Measurements from ENCODE around the gene ATP11C. TPM values are rescaled to one million over a fixed set of nuclear protein-coding genes. Genes with fewer than 3 reads are reported as not detected.
"Not testable (repeated sequence)": the region's sequence is repeated elsewhere in the genome, so short reads cannot be mapped to it uniquely, and the experiment has no call there.

The ATP11C gene
- polyA plus RNA-seq, 2 donors = 1.7 to 3.4 TPM

DNA sequence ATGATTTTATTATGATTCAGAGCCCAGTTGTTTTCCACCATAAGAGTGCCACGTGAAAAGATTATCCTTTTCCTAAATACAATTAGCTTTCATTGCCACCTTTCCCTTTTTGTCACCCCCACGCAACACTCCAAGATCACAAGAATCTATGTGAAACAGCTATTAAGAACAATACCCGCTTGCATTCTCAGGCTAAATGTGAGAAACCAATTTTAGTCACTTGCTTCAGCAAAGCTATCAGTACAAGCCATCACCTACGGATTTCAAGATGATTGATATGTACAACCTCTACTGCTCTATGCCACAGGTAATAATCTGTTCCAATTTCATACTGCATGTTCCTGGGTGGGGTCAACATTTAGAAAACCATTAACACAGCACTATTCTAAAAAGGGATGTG lies 2.5 kb downstream of the ATP11C start:
- WGBS, 2 donors = 52 to 63% methylated on average over 4 of the region's 4 CpGs
- no peak overlapping the region for H3K4me3 ChIP-seq (ENCODE audit: low read depth in 1 of 2, low read length in 2 of 2)

DNA sequence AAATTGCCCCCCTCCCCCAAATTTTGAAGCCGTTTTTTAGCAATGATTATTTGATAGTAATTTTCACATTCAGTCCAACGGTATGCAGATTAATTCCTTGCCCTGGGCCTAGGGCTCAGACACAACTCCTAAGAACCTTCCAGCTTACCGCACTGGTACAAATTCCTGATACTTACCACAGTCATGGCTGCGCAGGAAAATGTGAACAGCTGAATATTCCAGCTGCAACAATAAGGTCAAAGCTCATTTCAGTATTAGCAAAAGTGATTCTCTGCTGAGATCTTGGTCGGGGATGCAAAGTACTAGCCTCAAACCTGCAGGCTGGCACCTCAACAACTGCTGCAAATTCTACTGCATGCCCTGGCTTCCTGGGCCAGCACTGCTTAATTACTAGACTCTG lies 3.0 kb downstream of the ATP11C start:
- Histone ChIP-seq H3K9me3 (ENCODE audit: control insufficient read depth in 2 of 2, insufficient read depth in 1 of 2, low read depth in 1 of 2, low read length in 1 of 2) (no peaks in the 10 kb centered on the region), H3K4me3 (ENCODE audit: low read depth in 1 of 2, low read length in 2 of 2) (no peak overlapping the region), H3K27ac (ENCODE audit: low read depth in 2 of 2, low read length in 1 of 2) (no peak overlapping the region), H3K27me3 (ENCODE audit: control insufficient read depth in 1 of 2, insufficient read depth in 2 of 2, low read length in 2 of 2) (no peaks in the 10 kb centered on the region), H3K4me1 (ENCODE audit: control insufficient read depth in 2 of 2, insufficient read depth in 2 of 2, low read length in 1 of 2) (no peaks in the 10 kb centered on the region), H3K36me3 (ENCODE audit: control insufficient read depth in 2 of 2, insufficient read depth in 2 of 2, low read length in 1 of 2) (no peaks in the 10 kb centered on the region)
- 56 to 66% methylated on average over 5 of the region's 5 CpGs for WGBS, 2 donors

More for the DNA sequence above, 2.5 kb downstream of the ATP11C start:
- Histone ChIP-seq H3K36me3 (ENCODE audit: control insufficient read depth in 2 of 2, insufficient read depth in 2 of 2, low read length in 1 of 2) (no peaks in the 10 kb centered on the region), H3K27me3 (ENCODE audit: control insufficient read depth in 1 of 2, insufficient read depth in 2 of 2, low read length in 2 of 2) (no peaks in the 10 kb centered on the region), H3K27ac (ENCODE audit: low read depth in 2 of 2, low read length in 1 of 2) (no peak overlapping the region), H3K9me3 (ENCODE audit: control insufficient read depth in 2 of 2, insufficient read depth in 1 of 2, low read depth in 1 of 2, low read length in 1 of 2) (no peaks in the 10 kb centered on the region), H3K4me1 (ENCODE audit: control insufficient read depth in 2 of 2, insufficient read depth in 2 of 2, low read length in 1 of 2) (no peaks in the 10 kb centered on the region)

DNA sequence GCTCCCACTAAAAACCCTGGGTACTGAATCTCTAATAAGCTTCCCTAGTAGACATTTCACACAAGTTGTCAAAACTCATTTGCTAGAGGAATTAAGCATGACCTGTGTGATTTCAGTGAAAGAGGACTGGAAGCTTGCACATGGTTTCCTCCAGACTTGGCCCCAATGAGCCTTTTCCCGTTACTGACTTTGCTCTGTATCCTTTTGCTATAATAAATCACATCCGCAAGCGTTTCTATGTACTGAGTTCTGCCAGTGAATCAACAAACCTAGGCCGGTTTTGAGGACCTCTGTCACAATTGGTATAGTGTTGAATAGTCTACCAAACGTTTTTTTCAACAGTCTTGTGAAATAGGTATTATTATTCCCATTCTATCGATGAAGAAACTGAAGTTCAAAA lies 8.2 kb downstream of the ATP11C start:
- Histone ChIP-seq H3K4me3 (ENCODE audit: low read depth in 1 of 2, low read length in 2 of 2) (no peak overlapping the region), H3K4me1 (ENCODE audit: control insufficient read depth in 2 of 2, insufficient read depth in 2 of 2, low read length in 1 of 2) (no peaks in the 10 kb centered on the region), H3K9me3 (ENCODE audit: control insufficient read depth in 2 of 2, insufficient read depth in 1 of 2, low read depth in 1 of 2, low read length in 1 of 2) (peaks cover 0 to 2% of the 10 kb centered on the region in 2 donors), H3K27me3 (ENCODE audit: control insufficient read depth in 1 of 2, insufficient read depth in 2 of 2, low read length in 2 of 2) (no peaks in the 10 kb centered on the region), H3K36me3 (ENCODE audit: control insufficient read depth in 2 of 2, insufficient read depth in 2 of 2, low read length in 1 of 2) (no peaks in the 10 kb centered on the region), H3K27ac (ENCODE audit: low read depth in 2 of 2, low read length in 1 of 2) (no peak overlapping the region)
- WGBS, 2 donors = 61 to 73% methylated on average over 6 of the region's 6 CpGs

DNA sequence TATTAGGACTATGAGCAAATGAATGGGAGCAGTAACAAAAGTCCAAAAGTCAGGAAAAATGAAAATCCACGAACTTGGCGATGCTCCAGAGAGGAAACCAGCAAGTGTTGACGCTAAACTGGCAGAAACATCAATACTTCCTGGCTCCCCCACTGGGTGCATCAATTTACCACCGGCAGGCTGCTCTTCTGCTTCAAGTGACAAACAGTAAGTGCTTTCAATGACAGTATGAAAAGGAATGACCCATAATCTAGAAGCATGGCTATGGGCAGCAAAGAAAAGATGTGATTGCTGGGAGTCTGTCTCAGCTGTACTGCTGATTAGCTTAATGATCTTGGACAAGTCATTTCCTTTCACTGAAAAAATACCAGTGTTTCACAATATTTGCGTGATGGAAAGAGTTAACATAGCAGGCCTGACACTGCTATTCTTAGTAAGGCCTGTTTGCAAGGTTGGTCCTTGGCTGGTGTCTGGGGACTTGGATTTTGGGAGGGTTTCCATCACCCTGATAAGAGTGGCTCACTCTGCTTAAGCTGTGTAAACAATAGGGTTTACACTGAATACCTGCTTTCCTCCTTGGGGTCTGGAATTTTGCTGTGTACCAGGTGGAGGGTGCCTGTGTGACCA lies 8.7 kb downstream of the ATP11C start:
- H3K4me1 ChIP-seq (ENCODE audit: control insufficient read depth in 2 of 2, insufficient read depth in 2 of 2, low read length in 1 of 2) = no peaks in the 10 kb centered on the region
- H3K36me3 ChIP-seq (ENCODE audit: control insufficient read depth in 2 of 2, insufficient read depth in 2 of 2, low read length in 1 of 2) = no peaks in the 10 kb centered on the region
- H3K27ac ChIP-seq (ENCODE audit: low read depth in 2 of 2, low read length in 1 of 2) = no peak overlapping the region
- H3K9me3 ChIP-seq (ENCODE audit: control insufficient read depth in 2 of 2, insufficient read depth in 1 of 2, low read depth in 1 of 2, low read length in 1 of 2) = peaks cover 0 to 2% of the 10 kb centered on the region in 2 donors
- H3K4me3 ChIP-seq (ENCODE audit: low read depth in 1 of 2, low read length in 2 of 2) = no peak overlapping the region
- H3K27me3 ChIP-seq (ENCODE audit: control insufficient read depth in 1 of 2, insufficient read depth in 2 of 2, low read length in 2 of 2) = no peaks in the 10 kb centered on the region
- 49 to 62% methylated on average over 5 of the region's 5 CpGs for WGBS, 2 donors

DNA sequence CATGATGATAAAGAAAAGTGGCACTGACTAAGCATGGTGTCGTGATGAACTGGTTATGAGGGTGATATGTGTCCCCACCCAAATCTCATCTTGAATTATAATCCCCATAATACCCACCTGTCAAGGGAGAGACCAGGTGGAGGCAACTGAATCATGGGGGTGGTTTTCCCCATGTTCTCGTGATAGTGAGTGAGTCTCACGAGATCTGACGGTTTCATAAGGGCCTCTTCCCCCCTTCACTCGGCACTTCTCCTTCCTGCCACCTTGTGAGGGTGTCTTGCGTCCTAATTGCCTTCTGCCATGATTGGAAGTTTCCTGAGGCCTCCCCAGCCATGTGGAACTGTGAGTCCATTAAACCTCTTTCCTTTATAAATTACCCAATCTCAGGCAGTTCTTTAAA lies 11.7 kb downstream of the ATP11C start:
- not testable (repeated sequence) for H3K36me3 ChIP-seq (ENCODE audit: control insufficient read depth in 2 of 2, insufficient read depth in 2 of 2, low read length in 1 of 2); H3K27ac ChIP-seq (ENCODE audit: low read depth in 2 of 2, low read length in 1 of 2); H3K4me1 ChIP-seq (ENCODE audit: control insufficient read depth in 2 of 2, insufficient read depth in 2 of 2, low read length in 1 of 2); H3K4me3 ChIP-seq (ENCODE audit: low read depth in 1 of 2, low read length in 2 of 2); H3K27me3 ChIP-seq (ENCODE audit: control insufficient read depth in 1 of 2, insufficient read depth in 2 of 2, low read length in 2 of 2); H3K9me3 ChIP-seq (ENCODE audit: control insufficient read depth in 2 of 2, insufficient read depth in 1 of 2, low read depth in 1 of 2, low read length in 1 of 2)
- WGBS, 2 donors = 70 to 85% methylated on average over 6 of the region's 6 CpGs

DNA sequence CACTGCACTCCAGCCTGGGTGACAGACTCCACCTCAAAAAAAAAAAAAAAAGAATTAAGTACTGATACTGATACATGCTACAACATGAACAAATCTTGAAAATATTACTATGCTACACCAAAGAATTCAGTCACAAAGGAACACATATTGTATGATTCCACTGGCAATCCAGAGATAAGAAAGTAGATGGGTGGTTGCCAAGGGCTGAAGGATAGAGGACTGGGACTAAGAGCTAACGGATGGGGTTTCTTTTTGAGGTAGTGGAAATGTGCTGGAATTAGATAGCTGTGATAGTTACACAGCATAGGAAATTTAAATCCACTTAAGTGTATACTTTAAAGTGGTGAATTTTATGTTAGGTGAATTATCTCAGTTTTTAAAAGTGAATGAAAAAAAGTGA lies 12.5 kb downstream of the ATP11C start:
- no peak overlapping the region for H3K4me3 ChIP-seq (ENCODE audit: low read depth in 1 of 2, low read length in 2 of 2)
- 65 to 77% methylated on average over 1 of the region's 1 CpG for WGBS, 2 donors
- H3K4me1 ChIP-seq (ENCODE audit: control insufficient read depth in 2 of 2, insufficient read depth in 2 of 2, low read length in 1 of 2) = no peaks in the 10 kb centered on the region
- H3K9me3 ChIP-seq (ENCODE audit: control insufficient read depth in 2 of 2, insufficient read depth in 1 of 2, low read depth in 1 of 2, low read length in 1 of 2) = peaks cover 0 to 2% of the 10 kb centered on the region in 2 donors
- no peaks in the 10 kb centered on the region for H3K36me3 ChIP-seq (ENCODE audit: control insufficient read depth in 2 of 2, insufficient read depth in 2 of 2, low read length in 1 of 2)
- H3K27ac ChIP-seq (ENCODE audit: low read depth in 2 of 2, low read length in 1 of 2) = no peak overlapping the region
- no peaks in the 10 kb centered on the region for H3K27me3 ChIP-seq (ENCODE audit: control insufficient read depth in 1 of 2, insufficient read depth in 2 of 2, low read length in 2 of 2)

DNA sequence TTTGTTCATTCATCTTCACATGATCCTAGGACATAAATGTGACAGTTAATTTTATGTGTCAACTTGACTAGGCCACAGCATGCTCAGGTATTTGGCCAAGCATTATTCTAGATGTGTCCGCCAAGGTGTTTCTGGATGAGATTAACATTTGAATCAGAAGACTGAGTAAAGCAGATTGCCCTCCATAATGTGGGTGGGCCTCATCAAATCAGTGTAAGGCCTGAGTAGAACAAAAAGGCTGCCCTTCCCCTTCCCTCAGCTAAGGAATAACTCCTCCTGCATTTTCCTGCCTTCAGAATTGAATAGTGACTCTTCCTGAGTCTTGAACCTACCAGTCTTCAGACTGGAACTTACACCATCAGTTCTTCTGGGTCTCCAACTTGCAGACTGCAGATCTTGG lies 18.4 kb downstream of the ATP11C start:
- H3K27ac ChIP-seq (ENCODE audit: low read depth in 2 of 2, low read length in 1 of 2) = no peak overlapping the region
- no peaks in the 10 kb centered on the region for H3K27me3 ChIP-seq (ENCODE audit: control insufficient read depth in 1 of 2, insufficient read depth in 2 of 2, low read length in 2 of 2)
- no peaks in the 10 kb centered on the region for H3K4me1 ChIP-seq (ENCODE audit: control insufficient read depth in 2 of 2, insufficient read depth in 2 of 2, low read length in 1 of 2)
- H3K9me3 ChIP-seq (ENCODE audit: control insufficient read depth in 2 of 2, insufficient read depth in 1 of 2, low read depth in 1 of 2, low read length in 1 of 2) = no peaks in the 10 kb centered on the region
- no peak overlapping the region for H3K4me3 ChIP-seq (ENCODE audit: low read depth in 1 of 2, low read length in 2 of 2)
- WGBS, 2 donors = 92 to 100% methylated on average over 1 of the region's 1 CpG
- no peaks in the 10 kb centered on the region for H3K36me3 ChIP-seq (ENCODE audit: control insufficient read depth in 2 of 2, insufficient read depth in 2 of 2, low read length in 1 of 2)

DNA sequence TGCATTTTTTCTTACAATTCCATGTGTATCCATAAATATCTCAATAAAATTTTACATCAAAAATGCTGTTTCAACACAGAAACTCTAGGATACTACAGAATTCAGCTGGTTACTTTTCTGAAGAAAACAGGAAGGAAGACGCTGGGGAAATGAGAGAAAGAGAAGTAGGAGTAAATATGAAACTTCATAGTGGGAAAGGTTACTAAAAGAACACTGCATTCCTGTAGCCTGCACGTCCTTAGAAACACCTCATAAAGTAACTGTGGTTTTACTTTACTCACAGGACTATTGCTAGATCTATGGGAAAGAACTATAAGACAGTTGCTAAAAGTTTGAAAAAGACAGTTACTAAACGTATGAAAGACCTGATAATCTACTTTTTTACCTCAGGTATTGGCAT lies 23.1 kb downstream of the ATP11C start:
- Histone ChIP-seq H3K27me3 (ENCODE audit: control insufficient read depth in 1 of 2, insufficient read depth in 2 of 2, low read length in 2 of 2) (no peaks in the 10 kb centered on the region), H3K27ac (ENCODE audit: low read depth in 2 of 2, low read length in 1 of 2) (no peak overlapping the region), H3K9me3 (ENCODE audit: control insufficient read depth in 2 of 2, insufficient read depth in 1 of 2, low read depth in 1 of 2, low read length in 1 of 2) (no peaks in the 10 kb centered on the region), H3K4me1 (ENCODE audit: control insufficient read depth in 2 of 2, insufficient read depth in 2 of 2, low read length in 1 of 2) (no peaks in the 10 kb centered on the region), H3K4me3 (ENCODE audit: low read depth in 1 of 2, low read length in 2 of 2) (no peak overlapping the region), H3K36me3 (ENCODE audit: control insufficient read depth in 2 of 2, insufficient read depth in 2 of 2, low read length in 1 of 2) (no peaks in the 10 kb centered on the region)
- 55 to 81% methylated on average over 3 of the region's 3 CpGs for WGBS, 2 donors

DNA sequence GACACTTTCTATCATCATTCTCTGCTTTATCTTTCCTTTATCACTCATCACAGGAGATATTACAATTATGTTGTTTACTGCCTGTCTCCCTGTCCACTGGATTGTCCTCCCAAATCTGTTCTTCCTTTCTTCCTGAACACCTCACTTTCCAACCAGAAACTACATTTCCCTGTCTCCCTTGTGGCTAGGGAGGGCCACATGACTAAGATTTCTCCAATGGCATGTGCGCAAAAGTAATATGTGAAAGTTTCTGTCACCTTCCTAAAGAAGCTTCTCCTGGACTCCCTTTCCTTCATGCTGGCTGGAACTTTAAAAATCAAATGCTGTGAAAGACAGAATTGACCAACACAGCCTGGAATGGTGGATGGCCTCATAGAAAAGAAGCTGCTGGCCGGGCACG lies 25.8 kb downstream of the ATP11C start:
- H3K9me3 ChIP-seq (ENCODE audit: control insufficient read depth in 2 of 2, insufficient read depth in 1 of 2, low read depth in 1 of 2, low read length in 1 of 2) = no peaks in the 10 kb centered on the region
- H3K27me3 ChIP-seq (ENCODE audit: control insufficient read depth in 1 of 2, insufficient read depth in 2 of 2, low read length in 2 of 2) = no peaks in the 10 kb centered on the region
- H3K4me1 ChIP-seq (ENCODE audit: control insufficient read depth in 2 of 2, insufficient read depth in 2 of 2, low read length in 1 of 2) = no peaks in the 10 kb centered on the region
- 95 to 98% methylated on average over 3 of the region's 3 CpGs for WGBS, 2 donors
- no peaks in the 10 kb centered on the region for H3K36me3 ChIP-seq (ENCODE audit: control insufficient read depth in 2 of 2, insufficient read depth in 2 of 2, low read length in 1 of 2)
- no peak overlapping the region for H3K4me3 ChIP-seq (ENCODE audit: low read depth in 1 of 2, low read length in 2 of 2)
- no peak overlapping the region for H3K27ac ChIP-seq (ENCODE audit: low read depth in 2 of 2, low read length in 1 of 2)

DNA sequence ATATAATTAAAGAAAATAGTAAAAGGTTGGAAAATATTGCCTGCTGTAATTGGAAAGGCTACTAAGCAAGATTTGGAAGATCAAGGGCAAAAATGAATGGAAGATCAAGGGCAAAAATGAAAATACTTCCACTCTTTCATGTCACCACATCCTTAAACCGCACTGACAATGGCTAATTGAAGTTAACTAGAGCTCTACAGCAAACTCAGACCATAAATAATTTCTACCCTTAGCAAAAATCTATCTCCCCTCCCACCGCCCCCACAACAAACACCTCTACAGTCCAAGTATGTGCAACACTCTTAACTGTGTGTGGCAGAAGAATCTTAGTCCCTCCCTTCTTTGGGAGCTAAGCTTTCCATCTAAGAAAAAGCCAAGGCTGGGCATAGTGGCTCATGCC lies 27.1 kb downstream of the ATP11C start:
- Histone ChIP-seq H3K9me3 (ENCODE audit: control insufficient read depth in 2 of 2, insufficient read depth in 1 of 2, low read depth in 1 of 2, low read length in 1 of 2) (no peaks in the 10 kb centered on the region), H3K27me3 (ENCODE audit: control insufficient read depth in 1 of 2, insufficient read depth in 2 of 2, low read length in 2 of 2) (no peaks in the 10 kb centered on the region), H3K36me3 (ENCODE audit: control insufficient read depth in 2 of 2, insufficient read depth in 2 of 2, low read length in 1 of 2) (no peaks in the 10 kb centered on the region), H3K27ac (ENCODE audit: low read depth in 2 of 2, low read length in 1 of 2) (no peak overlapping the region), H3K4me3 (ENCODE audit: low read depth in 1 of 2, low read length in 2 of 2) (no peak overlapping the region), H3K4me1 (ENCODE audit: control insufficient read depth in 2 of 2, insufficient read depth in 2 of 2, low read length in 1 of 2) (no peaks in the 10 kb centered on the region)
- WGBS, 2 donors = 80 to 88% methylated on average over 2 of the region's 2 CpGs

Measured in esophagus (tissue), 2 donors.